GM21619 (cell line): ENCODE measurements around the gene GPR107.

Experiments used
- ATAC-seq: cut with Tn5 transposase; IDR thresholded peaks from one replicate; pipeline ENCODE4 v1.9.1; 2021; ENCODE audit not compliant: unreplicated experiment

The GPR107 gene

GRCh38 chr9:130053109-130053503, 600 bp upstream of the GPR107 start:
- no peak for ATAC-seq

GRCh38 chr9:130054325-130054786, 650 bp downstream of the GPR107 start:
- ATAC-seq, result peak; percentile 5

GRCh38 chr9:130054820-130055219, 1.1 kb downstream of the GPR107 start:
- ATAC-seq, result no peak

GRCh38 chr9:130058154-130058553, 4.4 kb downstream of the GPR107 start:
- ATAC-seq, result no peak

GRCh38 chr9:130058887-130059286, 5.2 kb downstream of the GPR107 start:
- ATAC-seq, result no peak

- no peak for ATAC-seq
These were observed 6.6 kb downstream of the GPR107 start for GRCh38 chr9:130060296-130060695.

- no peak for ATAC-seq
These were observed 9.0 kb downstream of the GPR107 start for GRCh38 chr9:130062750-130063149.

- no peak for ATAC-seq
These were observed 10.9 kb downstream of the GPR107 start for GRCh38 chr9:130064621-130065020.

- ATAC-seq, result no peak
These were observed 15.3 kb downstream of the GPR107 start for GRCh38 chr9:130069048-130069447.

- no peak for ATAC-seq
These were observed 19.0 kb downstream of the GPR107 start for GRCh38 chr9:130072515-130073235.

GRCh38 chr9:130073373-130073772, 19.7 kb downstream of the GPR107 start:
- ATAC-seq, result no peak

GRCh38 chr9:130078547-130078946, 24.8 kb downstream of the GPR107 start:
- ATAC-seq, result no peak

GRCh38 chr9:130084337-130084736, 30.6 kb downstream of the GPR107 start:
- ATAC-seq, result no peak

- no peak for ATAC-seq
These were observed 34.3 kb downstream of the GPR107 start for GRCh38 chr9:130088051-130088450.

GRCh38 chr9:130089141-130089540, 35.4 kb downstream of the GPR107 start:
- no peak for ATAC-seq

GRCh38 chr9:130090915-130091314, 37.2 kb downstream of the GPR107 start:
- ATAC-seq, result no peak

GRCh38 chr9:130092910-130093309, 39.2 kb downstream of the GPR107 start:
- ATAC-seq, result no peak

GRCh38 chr9:130095872-130096271, 42.2 kb downstream of the GPR107 start:
- no peak for ATAC-seq

GRCh38 chr9:130100681-130101080, 47.0 kb downstream of the GPR107 start:
- ATAC-seq, result no peak

GRCh38 chr9:130101915-130102314, 48.2 kb downstream of the GPR107 start:
- no peak for ATAC-seq

GRCh38 chr9:130104491-130105193, 50.9 kb downstream of the GPR107 start:
- ATAC-seq, result no peak

GRCh38 chr9:130106860-130107233, 53.1 kb downstream of the GPR107 start:
- ATAC-seq, result no peak
